Thyroid gland (tissue), 4 donors: ENCODE data around the gene HSPB7.

Experiments used
- CTCF ChIP-seq, 6 experiments: fragments of 200-600 bp in 3 of 6; fragments of 450-650 bp in 3 of 6; sonication (generic) in 3 of 6; IDR thresholded peaks; one replicate each; pipeline ENCODE4 v1.5.1; 2016 to 2019; ENCODE audit warnings: antibody characterized with exemption in 6 of 6, mild to moderate bottlenecking in 2 of 6, inconsistent platforms in 1 of 6, moderate library complexity in 1 of 6
- POLR2A ChIP-seq, 2 donors: fragments of 450-650 bp; IDR thresholded peaks; one replicate each; pipeline ENCODE4 v1.6.1; 2017; ENCODE audit warnings: antibody characterized with exemption in 2 of 2, mild to moderate bottlenecking in 2 of 2, moderate library complexity in 1 of 2

- TF ChIP-seq CTCF (IDR thresholded peaks at IDR 0.05) (no peak), POLR2A (IDR thresholded peaks at IDR 0.05) (peak in 1 of 2 donors; percentile 38)
Measured at GRCh38 chr1:16013220-16013907, 4.5 kb downstream of the HSPB7 start.
